Measurements from ENCODE around the gene RASA3.
"Not testable (repeated sequence)": the region's sequence is repeated elsewhere in the genome, so short reads cannot be mapped to it uniquely, and the experiment has no call there.

Gene RASA3

DNA sequence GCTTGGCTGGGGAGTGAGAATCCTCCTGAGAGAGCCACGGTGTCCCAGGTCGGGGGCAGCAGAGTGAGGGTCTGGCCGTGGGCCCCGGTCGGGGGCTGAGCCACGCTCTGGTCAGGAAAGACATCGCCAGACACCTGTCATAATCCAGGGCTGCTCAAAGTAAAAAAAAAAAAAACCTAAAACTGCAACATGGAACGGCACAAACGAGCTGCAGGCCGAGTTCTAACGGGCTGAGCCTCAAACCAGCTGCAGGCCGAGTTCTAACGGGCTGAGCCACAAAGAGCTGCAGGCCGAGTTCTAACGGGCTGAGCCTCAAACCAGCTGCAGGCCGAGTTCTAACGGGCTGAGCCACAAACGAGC lies 21.6 kb downstream of the RASA3 start:
- DNase-seq, result not testable (repeated sequence)

DNA sequence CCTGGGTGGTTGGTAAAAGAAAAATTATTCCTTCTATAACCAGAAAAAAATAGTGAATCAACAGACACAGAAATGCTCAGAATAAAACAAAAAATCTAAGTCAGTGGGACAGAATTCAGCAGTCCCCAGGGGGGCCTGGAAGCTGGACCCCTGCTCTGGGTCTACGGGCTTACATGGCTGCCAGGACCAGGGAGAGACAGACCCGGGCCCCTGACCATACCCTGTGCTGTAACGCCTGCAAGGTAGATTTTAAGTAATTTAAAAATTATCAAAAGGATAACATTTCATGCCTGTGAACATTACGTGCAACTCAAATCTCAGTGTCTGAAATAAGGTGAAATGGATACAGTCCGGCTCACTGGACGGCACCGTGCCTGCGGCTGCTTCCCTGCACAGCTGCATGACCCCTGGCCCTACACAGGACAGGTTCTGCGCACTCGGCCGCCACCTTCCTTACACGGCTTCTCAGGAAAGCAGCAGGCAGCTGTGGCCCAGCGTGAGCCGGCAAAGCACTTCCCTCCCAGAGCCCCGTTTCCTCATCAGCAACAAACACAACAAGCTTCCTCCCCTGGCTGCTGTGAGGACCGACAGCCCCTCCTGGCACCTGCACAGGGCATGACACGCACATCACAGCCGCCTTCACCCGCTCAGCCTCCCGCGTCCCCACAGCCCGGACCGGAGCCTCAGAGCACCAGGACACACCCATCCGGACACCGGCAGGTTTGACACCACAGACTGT lies 22.2 kb downstream of the RASA3 start:
- DNase-seq, result peak; percentile 75

DNA sequence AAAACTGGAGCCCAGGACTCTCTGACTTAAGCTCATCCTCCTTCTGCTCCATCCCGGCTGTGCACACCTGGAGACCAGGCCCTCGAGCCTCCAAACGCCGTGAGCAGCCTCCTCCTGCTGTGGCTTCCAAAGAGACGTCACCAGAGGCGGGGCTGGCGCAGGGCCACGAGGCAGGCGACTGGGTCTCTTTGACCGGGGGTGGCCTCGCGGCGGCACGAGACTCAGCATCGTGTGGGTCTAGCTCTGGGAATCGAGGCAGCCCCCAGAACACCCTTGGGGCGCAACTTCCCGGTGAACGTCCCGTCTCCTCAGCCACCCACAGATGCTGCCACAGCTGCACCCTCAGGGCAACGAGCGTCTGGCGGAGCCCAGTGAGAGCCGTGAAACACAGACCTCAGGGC lies 22.8 kb downstream of the RASA3 start:
- peak; percentile 56 for DNase-seq

DNA sequence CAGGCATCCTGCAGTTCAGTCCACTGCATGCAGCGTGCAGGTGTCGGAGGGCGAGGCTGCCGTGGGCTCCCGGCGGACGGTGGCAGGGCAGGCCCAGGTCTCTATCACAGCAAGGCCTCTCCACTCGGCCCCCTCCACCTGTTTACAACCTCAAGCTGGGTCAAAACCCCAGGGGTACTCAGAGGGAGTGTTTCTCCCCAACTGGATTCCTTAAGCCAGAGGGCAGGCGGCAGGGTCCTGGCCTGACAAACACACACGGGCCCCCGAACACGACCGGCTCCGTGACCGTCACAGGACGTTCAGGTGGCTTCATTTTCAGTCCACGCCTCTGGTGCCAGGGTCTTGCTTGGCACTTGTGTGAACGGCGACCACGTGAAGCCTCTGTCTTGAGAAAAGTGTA lies 23.5 kb downstream of the RASA3 start:
- DNase-seq, result no peak

DNA sequence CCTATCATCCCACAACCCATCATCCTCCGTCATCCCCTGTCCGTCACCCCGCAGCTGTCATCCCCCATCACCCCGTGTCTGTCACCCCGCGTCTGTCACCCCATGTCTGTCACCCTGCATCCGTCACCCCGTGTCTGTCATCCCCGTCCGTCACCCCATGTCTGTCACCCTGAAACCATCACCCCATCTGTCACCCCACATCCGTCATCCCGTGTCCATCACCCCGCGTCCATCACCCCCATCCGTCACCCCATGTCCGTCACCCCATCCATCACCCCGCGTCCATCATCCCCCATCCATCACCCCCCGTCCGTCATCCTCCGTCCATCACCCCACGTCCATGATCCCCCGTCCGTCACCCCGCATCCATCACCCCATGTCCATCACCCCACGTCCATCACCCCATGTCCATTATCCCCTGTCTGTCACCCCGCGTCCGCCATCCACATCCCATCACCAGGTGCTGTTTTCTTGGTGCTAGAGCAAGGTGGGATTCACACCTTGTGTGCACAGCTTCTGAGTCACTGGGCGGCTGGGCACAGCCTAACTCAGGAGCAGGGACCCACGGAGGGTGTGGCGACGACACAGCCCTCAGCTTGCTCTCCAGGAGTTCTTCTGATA lies 24.2 kb downstream of the RASA3 start:
- no peak for DNase-seq

DNA sequence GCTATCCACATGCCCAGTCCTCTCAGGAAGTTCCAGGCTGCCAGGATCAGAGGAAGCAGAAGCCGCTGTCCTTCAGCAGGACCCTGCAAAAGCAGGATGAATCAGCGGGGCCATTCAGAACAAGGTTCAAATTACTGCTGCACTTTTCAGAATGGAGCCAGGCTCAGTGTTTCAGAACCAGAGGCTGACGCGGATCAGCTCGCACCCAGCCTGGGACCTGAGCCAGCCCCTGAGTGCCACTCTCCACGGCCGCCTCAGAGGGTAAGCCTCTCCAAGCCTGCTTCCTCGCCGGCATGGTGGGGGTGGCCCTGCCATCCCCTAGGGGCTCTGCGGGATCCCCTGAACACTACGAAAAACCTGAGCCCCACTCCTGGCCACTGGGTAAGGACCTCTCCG lies 24.7 kb downstream of the RASA3 start:
- DNase-seq, result no peak

DNA sequence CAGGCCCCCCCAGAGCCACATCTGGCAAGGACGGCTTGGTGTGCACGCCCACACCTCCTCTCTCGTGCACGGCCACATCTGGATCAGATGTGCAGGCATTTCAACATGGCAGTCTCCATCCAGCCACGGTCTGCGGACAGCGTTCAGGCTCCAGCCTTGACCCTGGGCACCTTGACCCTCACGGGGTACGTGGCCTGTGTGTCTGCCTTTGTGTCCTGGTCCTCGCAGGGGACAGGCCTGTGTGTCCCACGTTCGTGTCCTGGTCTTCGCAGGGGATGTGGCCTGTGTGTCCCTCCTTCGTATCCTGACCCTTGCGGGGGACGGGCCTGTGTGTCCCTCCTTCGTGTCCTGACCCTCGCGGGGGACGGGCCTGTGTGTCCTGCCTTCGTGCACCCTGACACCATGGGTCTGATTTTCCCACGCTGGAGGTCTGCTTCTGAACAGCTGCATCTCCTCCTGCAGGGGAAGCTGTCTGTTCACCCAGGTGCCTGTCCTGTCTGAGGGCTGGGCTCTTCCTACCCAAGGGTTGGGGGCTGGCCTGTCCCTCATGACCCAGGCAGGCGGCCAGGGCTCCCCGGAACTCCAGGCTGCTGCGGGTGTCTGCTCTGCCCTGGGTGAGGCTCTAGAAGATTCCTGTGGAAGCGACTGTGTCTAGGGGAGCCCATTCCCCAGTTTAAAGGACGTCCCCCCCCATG lies 25.3 kb downstream of the RASA3 start:
- DNase-seq, result no peak

DNA sequence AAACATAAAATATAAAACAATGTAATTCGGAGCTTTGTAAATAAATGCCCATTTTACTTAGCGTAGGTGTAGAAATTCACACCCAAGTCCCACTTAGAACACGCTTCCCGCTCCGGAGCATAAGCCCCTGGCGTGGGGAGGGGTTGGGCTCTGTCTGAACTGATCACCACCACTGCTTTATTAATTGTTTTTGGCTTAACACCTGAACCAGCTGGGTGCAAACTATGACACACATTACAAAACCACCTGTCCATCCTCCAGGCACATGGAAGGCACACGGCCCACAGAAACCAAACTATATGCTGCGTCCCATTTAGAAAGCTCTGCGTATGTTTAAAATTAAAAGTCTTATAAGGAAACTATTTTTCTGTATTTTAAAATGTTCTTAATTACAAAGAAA lies 25.9 kb downstream of the RASA3 start:
- DNase-seq, result no peak

DNA sequence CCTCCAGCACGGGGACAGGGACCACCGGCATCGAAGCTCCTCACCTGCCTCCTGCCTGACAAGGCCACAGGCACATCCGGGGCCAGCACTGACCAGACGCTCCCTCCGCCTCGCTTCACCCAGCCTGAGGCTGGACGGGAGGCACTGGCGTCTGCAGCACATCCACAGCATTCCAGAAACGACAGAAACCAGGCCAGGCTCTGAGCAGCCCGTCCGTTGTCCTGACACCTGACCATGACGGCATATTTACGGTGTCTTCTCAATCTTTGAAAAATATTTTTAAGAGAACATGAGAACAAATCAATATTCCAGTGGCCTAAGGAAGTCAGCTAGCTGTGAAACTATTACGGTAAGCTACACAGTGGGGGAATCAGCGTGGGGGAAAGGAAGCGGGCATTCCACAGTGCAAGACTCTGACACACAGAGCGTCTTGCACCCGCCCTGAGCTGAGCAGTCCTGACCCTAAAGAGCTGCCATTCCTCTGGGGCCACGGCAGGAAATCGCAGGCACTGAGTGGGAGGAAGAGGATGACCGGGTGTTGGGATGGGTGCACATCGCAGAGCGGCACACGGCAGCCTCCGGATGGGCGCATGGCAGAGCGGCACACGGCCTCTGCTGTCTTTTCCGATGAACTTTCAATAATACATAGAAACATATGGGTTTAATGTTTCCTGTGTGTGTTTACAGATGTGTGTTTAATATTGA lies 26.8 kb downstream of the RASA3 start:
- DNase-seq, result no peak

DNA sequence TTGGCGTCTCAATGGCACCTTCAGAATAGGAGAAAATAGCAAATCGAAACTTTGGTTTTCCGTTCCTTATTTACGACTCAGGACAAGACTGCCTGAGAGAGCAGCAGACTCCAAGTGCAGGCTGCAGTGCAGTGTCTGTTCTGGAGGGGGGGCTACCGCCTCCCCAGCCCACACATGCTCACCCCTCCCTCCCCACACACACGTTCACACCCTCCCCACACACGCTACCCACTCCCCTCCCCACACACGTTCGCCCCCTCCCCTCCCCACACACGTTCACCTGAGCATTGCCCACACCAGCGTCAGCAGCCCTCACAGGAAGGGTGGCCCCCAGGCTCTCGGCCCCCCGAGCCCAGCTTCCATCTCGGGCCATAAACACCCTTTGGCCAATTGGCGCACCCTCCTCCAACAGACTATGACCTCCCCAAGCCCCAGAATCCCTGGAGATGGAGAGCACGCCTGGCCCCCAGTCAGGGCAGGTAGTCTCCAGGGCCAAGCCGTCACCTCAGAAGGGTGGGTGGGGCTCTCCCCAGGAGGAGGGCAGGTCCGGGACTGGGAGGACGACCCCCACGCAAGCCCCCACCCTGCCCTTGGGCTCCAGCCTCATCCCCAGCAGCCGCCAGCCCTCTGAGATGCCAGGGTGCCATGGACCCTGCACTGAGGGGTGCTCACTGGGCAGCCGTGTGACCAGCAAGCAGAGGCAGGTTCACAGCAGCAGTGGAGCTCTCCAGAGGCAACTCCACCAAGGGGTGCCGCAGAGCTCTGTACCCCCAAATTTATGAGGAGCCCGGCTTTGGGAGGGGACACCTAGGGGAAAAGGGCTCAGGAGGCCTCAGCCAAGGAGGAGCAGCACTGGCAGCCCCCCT lies 27.5 kb downstream of the RASA3 start:
- no peak for DNase-seq

DNA sequence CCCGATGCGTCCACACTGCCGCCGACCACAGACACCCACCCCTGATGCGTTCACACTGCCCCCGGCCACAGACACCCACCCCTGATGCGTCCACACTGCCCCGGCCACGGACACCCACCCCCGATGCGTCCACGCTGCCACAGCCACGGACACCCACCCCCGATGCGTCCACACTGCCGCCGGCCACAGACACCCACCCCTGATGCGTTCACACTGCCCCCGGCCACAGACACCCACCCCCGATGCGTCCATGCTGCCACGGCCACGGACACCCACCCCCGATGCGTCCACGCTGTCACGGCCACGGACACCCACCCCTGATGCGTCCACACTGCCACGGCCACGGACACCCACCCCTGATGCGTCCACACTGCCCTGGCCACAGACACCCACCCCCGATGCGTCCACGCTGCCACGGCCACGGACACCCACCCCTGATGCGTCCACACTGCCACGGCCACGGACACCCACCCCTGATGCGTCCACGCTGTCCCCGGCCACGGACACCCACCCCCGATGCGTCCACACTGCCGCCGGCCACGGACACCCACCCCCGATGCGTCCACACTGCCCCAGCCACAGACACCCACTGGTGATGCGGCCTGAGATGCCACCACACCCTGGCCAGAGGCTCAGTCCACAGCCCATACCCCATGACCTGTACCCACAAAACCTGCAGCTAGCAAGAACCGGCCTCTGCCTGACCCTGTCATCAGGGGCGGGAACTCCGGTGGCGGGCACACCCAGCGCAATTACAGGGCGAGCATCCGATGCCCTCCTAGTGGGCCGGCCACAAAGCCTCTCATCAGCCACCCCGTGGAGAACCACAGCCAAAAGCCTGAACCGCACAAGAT lies 28.4 kb downstream of the RASA3 start:
- DNase-seq, result no peak

DNA sequence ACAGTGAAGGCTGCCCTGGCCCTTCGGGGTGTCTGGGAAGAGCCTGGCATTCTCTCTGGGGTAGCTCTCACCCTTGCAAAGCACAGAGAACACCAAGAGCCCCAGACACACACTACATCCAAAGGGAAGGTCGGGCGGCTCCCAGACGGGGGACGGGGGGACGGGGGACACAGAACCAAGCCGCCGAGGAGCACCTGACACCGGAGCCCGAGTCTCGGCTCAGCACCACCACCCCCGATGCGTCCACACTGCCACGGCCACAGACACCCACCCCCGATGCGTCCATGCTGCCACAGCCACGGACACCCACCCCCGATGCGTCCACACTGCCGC lies 29.2 kb downstream of the RASA3 start:
- not testable (repeated sequence) for DNase-seq

DNA sequence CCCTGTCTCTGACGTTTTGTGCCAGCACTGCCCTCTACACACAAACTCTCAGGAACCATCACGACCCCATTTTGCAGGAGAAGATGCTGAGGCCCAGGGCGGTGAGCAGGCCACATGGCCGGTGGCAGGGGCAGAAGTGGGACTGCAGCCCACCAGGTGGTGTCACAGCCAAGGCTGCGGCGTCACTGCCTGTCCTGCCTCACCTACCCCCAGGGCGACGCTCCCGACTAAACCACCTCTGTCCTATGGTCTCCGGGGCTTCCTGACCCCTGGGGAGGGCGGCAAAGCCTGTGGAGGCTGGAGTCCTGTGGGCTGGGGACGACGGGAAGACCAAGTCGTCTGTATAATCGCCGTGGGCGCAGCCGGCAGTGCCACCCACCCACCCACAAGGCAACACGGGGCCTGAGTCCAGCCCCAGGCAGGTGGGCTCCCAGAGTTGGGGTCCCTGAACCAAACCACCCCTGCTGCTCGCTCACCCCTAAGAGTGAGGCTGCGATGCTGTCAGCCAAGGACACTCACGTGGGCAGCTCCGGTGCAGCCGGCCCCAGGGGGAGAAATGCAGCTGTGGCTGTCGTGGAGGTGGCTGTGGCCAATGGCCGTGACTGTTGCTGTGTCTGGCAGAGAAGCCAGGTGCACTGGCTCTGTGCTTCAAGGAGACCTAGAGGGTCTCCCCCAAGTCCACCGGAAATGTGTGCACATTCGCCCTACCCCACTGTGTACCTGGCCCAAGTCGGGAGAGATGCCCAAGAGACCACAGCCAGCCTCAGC lies 29.7 kb downstream of the RASA3 start:
- DNase-seq, result no peak

DNA sequence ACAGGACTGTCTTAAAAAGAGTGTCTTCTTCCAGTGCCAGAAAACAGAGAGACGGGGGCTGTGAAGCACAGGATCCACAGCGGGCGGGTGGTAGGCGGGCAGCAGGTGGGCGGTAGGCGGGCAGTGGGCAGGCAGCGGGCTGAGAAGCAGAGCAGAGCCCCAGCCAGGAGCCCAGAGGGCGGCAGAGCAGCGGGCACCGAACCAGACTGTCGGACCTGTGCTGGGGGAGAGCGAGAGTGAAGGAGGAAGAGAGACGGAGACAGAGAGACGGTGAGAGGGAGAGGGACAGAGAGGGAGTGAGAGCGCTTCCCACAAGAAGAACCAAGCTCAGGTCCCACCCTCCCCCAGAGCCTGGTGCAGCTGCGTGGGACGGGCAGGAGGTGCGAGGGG lies 30.3 kb downstream of the RASA3 start:
- DNase-seq, result no peak

DNA sequence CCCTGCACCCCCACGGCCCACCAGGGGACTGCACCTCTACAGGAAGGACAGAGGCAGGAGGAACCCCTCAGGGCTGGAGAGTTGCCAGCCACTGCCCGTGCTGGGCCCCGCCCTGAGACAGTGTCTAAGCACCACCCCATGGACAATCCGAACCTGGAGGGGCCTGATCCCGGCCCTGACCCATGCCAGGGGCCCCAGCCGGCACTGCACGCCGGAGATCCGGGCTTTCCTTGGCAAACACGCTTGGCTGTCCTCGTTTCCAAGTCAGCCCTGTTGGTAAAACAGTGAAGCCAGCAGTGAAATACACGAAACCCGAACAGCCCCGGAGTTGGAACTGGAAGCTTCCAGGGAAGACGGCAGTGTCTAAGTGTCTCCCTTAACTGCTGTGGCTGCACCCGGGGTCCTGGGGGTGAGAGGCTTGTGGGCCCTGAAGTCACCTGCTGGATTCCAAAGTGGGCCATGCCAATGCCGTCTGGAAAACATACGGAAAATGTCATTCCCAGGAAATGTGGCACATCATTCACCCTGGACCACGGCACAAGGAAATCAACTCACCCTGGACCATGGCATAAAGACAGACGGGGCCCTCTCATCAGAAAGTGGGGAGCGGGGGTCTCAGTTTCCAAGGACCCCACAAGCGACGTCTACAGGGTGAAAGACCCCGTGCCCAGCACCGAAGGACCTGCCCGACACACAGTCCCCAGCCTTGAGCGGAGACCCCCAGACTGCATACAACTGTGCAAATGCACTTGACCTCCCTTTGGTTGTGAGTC lies 30.9 kb downstream of the RASA3 start:
- no peak for DNase-seq

DNA sequence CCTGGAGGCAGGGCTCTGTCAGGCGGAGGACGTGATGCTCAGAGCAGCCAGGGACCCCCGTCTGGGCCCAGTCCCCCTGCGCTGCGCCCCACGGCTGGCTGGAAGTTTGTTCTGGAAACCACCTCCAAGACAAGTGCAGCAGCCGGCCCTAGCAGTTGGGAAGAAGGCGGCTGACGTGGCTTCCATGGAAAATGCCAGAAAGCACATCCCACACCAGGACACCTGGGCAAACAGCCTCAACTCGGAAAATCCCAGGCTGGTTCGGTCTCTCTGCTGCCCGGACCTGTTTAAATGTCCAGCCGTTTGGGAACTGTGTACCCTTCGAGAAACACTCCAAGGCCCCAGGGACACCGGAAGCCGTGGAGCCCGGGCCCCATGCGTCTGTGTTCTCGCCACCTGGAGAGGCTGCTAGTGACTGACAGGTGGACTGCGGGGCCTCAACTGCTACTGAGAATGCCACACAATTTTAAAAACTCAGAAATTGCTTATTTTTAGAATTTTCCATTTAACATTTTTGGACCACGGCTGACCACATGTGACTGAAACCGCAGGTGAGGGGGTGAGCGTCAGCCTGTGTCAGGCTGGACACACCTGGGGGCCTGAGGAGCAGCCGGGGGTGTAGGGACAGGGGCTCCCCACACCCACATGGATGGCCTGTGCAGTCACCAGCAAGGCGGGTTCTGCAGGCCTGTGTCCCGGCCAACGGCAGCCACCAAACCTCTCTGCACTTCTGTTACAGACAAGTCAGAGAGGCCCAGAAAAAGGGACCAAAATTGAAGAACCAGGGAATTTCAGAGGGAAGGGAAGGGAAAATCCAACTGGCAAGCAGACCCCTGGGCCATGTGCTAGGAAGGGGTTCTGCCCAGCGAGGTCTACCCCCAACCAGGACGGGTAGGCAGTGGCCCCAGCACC lies 31.7 kb downstream of the RASA3 start:
- no peak for DNase-seq

DNA sequence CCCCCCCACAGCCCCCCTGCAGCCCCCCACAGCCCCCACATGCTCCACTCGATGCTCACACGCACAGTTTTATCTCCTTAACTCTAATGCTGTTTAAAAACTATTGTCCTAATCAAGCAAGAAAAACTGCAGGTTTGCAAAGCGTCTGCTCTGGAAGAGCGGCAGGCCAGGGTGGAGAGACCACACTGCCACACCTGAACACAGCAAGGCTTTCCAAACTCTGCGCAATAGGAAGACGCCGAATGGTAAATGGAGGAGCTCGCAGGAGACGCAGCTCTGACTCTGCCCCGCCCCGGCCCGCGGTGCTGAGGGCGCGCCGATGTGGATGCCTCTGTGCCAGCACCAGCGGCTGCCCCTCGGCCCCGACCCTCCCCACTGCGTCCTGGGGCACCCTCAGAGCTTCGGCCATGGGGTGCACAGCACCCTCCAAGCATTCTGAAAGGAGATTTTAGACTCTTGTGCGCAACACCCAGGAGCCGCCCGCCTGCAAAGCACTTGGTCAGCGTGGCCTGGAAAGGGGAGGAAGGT lies 32.4 kb downstream of the RASA3 start:
- DNase-seq, result no peak

DNA sequence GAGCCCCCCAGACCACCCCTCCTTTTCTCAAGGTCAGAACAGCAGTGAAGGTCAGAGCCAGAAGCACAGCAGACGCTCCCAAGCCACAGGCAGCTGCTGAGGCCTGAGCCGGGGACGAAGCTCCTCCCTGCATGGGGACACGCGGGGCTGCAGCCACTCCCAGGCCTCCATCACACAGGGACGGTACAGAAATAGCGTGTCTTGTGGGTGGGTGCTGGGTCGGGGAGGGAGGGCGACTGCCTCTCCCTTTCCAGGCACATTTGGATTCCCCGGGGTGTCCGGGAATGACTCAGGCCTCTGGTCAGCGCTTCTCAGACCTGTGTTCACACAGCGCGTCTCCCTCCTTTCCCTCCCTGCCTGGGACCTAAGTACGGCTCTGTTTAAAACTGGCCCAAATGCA lies 33.2 kb downstream of the RASA3 start:
- DNase-seq, result no peak

DNA sequence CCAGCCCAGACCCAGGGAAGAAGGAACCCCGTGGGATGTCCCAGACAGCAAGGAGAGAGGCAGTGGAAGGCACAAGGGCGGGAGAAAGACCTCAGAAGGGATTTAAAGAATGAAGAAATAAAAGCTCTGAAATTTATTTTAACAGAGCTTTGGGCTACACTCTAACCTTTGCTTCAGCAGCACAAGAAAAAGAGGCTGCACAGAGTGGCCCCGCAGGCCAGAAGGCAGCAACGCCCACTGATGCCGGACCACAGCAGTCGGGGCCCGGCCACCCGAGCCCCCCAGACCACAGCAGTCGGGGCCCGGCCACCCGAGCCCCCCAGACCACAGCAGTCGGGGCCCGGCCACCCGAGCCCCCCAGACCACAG lies 33.8 kb downstream of the RASA3 start:
- not testable (repeated sequence) for DNase-seq

Measured in activated naive CD4-positive, alpha-beta T cell treated with Interleukin-2 at 50 U/mL for 16 hours (primary cell).